Activated gamma-delta T cell treated with Interleukin-2 at 50 U/mL for 16 hours (primary cell): ENCODE results near the gene INCENP.
"Not testable (repeated sequence)": the region's sequence is repeated elsewhere in the genome, so short reads cannot be mapped to it uniquely, and the experiment has no call there.

Source experiments
- DNase-seq: peaks from one replicate; pipeline ENCODE4 v3.0.0-alpha.2; 2020

INCENP gene

GRCh38 chr11:62172294-62172693, 48.5 kb downstream of the INCENP start:
- no peak for DNase-seq

GRCh38 chr11:62176766-62177165, 53.0 kb downstream of the INCENP start:
- DNase-seq: no peak

- DNase-seq: no peak
Observed at GRCh38 chr11:62179995-62180394, 56.2 kb downstream of the INCENP start.

- no peak for DNase-seq
Observed at GRCh38 chr11:62181097-62181496, 57.3 kb downstream of the INCENP start.

- DNase-seq: no peak
Observed at GRCh38 chr11:62182147-62182891, 58.5 kb downstream of the INCENP start.

GRCh38 chr11:62186195-62186594, 62.4 kb downstream of the INCENP start:
- DNase-seq: no peak

- no peak for DNase-seq
Observed at GRCh38 chr11:62190011-62190410, 66.2 kb downstream of the INCENP start, which contains the start of gene SCGB1D1. SCGB1D1 (plus strand) TSS chr11:62190216; CDS start chr11:62190285, 69 bp downstream.

GRCh38 chr11:62193952-62194351, 70.1 kb downstream of the INCENP start:
- no peak for DNase-seq

GRCh38 chr11:62195010-62195409, 71.2 kb downstream of the INCENP start:
- DNase-seq: not testable (repeated sequence)

GRCh38 chr11:62195945-62196344, 72.1 kb downstream of the INCENP start:
- DNase-seq: no peak

- DNase-seq: not testable (repeated sequence)
Observed at GRCh38 chr11:62197400-62197799, 73.6 kb downstream of the INCENP start.

GRCh38 chr11:62201376-62201775, 77.6 kb downstream of the INCENP start:
- no peak for DNase-seq
